HUES48 (cell line): ENCODE measurements around the gene LCE2B.

ENCODE experiments used
- H3K27ac ChIP-seq: one replicate; pipeline ENCODE4 v1.7.0; 2013; ENCODE audit warnings: low read depth, low read length, inconsistent platforms
- H3K27me3 ChIP-seq: 2 replicates; pipeline ENCODE4 v1.6.1; 2013; ENCODE audit warnings: mild to moderate bottlenecking, low read length; ENCODE audit not compliant: control insufficient read depth, insufficient read depth
- H3K36me3 ChIP-seq: 2 replicates; pipeline ENCODE4 v1.6.1; 2013; ENCODE audit warnings: low read length; ENCODE audit not compliant: control insufficient read depth, insufficient read depth
- H3K4me1 ChIP-seq: 2 replicates; pipeline ENCODE4 v1.6.1; 2013; ENCODE audit warnings: mild to moderate bottlenecking, low read length; ENCODE audit not compliant: control insufficient read depth, insufficient read depth
- H3K4me3 ChIP-seq: 2 replicates; pipeline ENCODE4 v1.5.1; 2013; ENCODE audit warnings: mild to moderate bottlenecking, low read depth, low read length
- H3K9ac ChIP-seq: 2 replicates; pipeline ENCODE4 v1.6.1; 2013; ENCODE audit warnings: mild to moderate bottlenecking, low read depth, low read length, moderate library complexity
- H3K9me3 ChIP-seq: 2 replicates; pipeline ENCODE4 v1.6.1; 2013; ENCODE audit warnings: low read length; ENCODE audit not compliant: control insufficient read depth, insufficient read depth

LCE2B gene

GRCh38 chr1:152735648-152736047, 49.7 kb downstream of the LCE2B start:
- H3K27ac ChIP-seq, result no peak overlapping the region
- no peaks in the 10 kb centered on the region for H3K36me3 ChIP-seq
- peaks cover 92% of the 10 kb centered on the region for H3K9me3 ChIP-seq
- H3K27me3 ChIP-seq, result no peaks in the 10 kb centered on the region
- H3K4me3 ChIP-seq, result no peak overlapping the region
- H3K4me1 ChIP-seq, result no peaks in the 10 kb centered on the region
- H3K9ac ChIP-seq, result no peak overlapping the region
